Smooth muscle cell of the brain vasculature (primary cell): ENCODE measurements around the gene TSKU.
"Not testable (repeated sequence)": the region's sequence is repeated elsewhere in the genome, so short reads cannot be mapped to it uniquely, and the experiment has no call there.

Source experiments
- DNase-seq: peaks from one replicate; pipeline ENCODE4 v3.0.0-alpha.2; 2012; ENCODE audit warnings: low read depth, low spot score

Gene TSKU

GRCh38 chr11:76824980-76825725 lies 42.0 kb downstream of the TSKU start:
- no peak for DNase-seq

GRCh38 chr11:76825726-76826396 lies 42.7 kb downstream of the TSKU start:
- DNase-seq, result no peak

- not testable (repeated sequence) for DNase-seq
Measured at GRCh38 chr11:76826508-76826907, 43.4 kb downstream of the TSKU start.

GRCh38 chr11:76827005-76827404 lies 43.8 kb downstream of the TSKU start:
- DNase-seq, result not testable (repeated sequence)

GRCh38 chr11:76830639-76831327 lies 47.6 kb downstream of the TSKU start:
- peak; percentile 77 for DNase-seq

- no peak for DNase-seq
Measured at GRCh38 chr11:76831686-76832310, 48.6 kb downstream of the TSKU start.

GRCh38 chr11:76832361-76832760 lies 49.2 kb downstream of the TSKU start:
- no peak for DNase-seq

- no peak for DNase-seq
Measured at GRCh38 chr11:76834151-76834550, 51.0 kb downstream of the TSKU start.

GRCh38 chr11:76835036-76835435 lies 51.9 kb downstream of the TSKU start:
- no peak for DNase-seq

GRCh38 chr11:76835928-76836612 lies 52.9 kb downstream of the TSKU start:
- no peak for DNase-seq

- no peak for DNase-seq
Measured at GRCh38 chr11:76836613-76837291, 53.6 kb downstream of the TSKU start.

GRCh38 chr11:76837696-76838677 lies 54.8 kb downstream of the TSKU start:
- DNase-seq, result no peak

- DNase-seq, result no peak
Measured at GRCh38 chr11:76838678-76839068, 55.5 kb downstream of the TSKU start.

GRCh38 chr11:76839311-76839710 lies 56.2 kb downstream of the TSKU start:
- DNase-seq, result no peak

- no peak for DNase-seq
Measured at GRCh38 chr11:76841923-76842452, 58.8 kb downstream of the TSKU start.

- no peak for DNase-seq
Measured at GRCh38 chr11:76843907-76844306, 60.8 kb downstream of the TSKU start.

- DNase-seq, result no peak
Measured at GRCh38 chr11:76844511-76844910, 61.4 kb downstream of the TSKU start.

- no peak for DNase-seq
Measured at GRCh38 chr11:76845069-76845468, 61.9 kb downstream of the TSKU start.

- no peak for DNase-seq
Measured at GRCh38 chr11:76846441-76846840, 63.3 kb downstream of the TSKU start.
